GM18499 (cell line): Measurements from ENCODE around the gene ASCC1.
"Not testable (repeated sequence)": the region's sequence is repeated elsewhere in the genome, so short reads cannot be mapped to it uniquely, and the experiment has no call there.

ENCODE experiments used
- ATAC-seq: cut with Tn5 transposase; IDR thresholded peaks from one replicate; pipeline ENCODE4 v1.9.1; 2021; ENCODE audit warnings: moderate number of reproducible peaks; ENCODE audit not compliant: insufficient read depth, unreplicated experiment

Gene ASCC1

DNA sequence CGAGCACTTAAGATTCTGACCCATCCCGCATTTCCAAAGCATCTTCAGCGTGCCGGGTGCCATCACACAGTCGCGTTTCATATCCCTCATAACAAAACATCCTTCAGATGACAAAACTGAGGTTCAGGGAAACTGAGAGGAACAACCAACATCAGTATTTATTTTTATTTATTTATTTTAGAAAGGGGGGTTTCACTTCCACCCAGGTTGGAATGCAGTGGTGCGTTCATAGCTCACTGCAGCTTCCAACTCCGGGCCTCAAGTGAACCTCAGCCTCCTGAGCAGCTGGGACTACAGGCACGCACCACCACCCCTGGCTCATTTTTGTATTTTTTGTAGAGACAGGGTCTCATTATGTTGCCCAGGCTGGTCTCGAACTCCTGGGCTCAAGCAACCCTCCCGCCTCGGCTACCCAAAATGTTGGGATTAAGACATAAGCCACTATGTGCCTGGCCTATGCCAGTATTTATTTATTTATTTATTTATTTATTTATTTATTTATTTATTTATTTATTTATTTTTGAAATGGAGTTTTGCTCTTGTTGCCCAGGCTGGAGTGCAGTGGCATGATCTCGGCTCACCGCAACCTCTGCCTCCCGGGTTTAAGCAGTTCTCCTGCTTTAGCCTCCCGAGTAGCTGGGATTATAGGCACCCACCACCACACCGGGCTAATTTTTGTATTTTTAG, 33.2 kb upstream of the ASCC1 start:
- peak; percentile 9 for ATAC-seq

GRCh38 chr10:72248468-72249151, 32.5 kb upstream of the ASCC1 start:
- peak; percentile 64 for ATAC-seq

DNA sequence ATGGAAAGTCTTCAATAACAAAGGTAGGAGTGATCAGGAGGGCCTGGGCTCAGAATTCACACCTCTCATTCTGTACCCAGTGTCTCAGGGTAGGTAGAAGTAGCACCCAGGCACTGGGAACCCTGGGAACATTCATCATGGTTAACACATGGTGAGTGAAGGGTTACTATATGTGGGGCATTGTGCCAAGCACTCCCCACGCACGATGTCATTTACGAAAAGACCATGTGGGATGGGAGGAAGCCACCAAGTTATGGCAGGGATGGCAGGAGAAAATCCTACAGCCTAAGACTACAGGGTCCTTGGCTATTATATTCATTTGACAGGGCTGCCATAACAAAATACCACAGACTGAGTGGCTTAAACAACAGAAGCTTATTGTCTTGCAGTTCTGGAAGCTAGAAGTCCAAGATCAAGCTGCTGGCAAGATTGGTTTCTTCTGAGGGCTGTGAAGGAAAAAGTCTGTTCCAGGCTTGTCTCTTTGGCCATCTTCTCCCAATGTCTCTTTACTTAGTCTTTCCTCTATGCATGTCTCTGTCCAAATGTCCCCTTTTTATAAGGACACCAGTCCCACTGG, 30.0 kb upstream of the ASCC1 start:
- ATAC-seq: no peak

DNA sequence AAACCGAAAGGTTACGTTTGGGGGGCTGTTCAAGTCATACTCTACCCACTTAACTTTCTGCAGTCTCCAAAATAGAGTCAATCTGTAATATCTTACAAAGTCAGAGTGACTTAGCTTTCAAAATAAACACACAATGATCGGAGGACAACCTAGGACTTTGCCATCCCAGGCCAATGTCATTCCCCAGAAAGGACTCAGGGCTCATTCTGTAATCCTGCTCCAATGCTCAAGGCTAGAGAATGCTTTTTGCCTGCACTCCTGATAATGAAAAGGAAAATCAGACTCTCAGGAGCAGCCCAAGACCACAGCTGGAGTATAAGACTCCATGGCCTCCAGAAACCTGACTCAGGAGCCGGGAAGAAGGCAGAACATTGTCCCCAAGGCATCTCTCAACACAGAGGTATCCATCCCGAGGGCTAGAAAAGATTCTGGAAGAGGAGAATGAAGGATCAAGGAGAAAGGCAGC, 28.5 kb upstream of the ASCC1 start:
- ATAC-seq: no peak

GRCh38 chr10:72243822-72244437, 27.9 kb upstream of the ASCC1 start:
- ATAC-seq: no peak

GRCh38 chr10:72242675-72243074, 26.6 kb upstream of the ASCC1 start:
- ATAC-seq: no peak

DNA sequence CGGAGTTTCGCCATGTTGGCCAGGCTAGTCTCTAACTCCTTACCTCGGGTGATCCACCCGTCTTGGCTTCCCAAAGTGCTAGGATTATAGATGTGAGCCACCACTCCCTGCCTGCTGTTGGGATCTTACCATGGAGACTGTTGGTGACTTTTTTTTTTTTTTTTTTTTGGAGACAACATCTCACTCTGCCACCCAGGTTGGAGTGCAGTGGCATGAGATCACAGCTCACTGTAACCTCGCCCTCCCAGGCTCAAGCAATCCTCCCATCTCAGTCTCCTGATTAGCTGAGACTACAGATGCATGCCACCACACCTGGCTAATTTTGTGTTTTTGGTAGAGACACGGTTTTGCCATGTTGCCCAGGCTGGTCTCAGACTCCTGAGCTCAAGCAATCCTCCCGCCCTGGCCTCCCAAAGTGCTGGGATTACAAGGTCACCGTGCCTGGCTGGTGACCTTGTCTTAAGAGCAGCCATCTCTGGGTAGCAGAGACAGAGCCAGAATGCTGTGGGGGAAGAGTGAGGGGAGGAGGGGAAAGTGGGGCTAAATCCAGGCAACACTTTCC, 25.7 kb upstream of the ASCC1 start:
- ATAC-seq: no peak

GRCh38 chr10:72240371-72240770, 24.3 kb upstream of the ASCC1 start:
- ATAC-seq: no peak

GRCh38 chr10:72239409-72239808, 23.3 kb upstream of the ASCC1 start:
- ATAC-seq: no peak

DNA sequence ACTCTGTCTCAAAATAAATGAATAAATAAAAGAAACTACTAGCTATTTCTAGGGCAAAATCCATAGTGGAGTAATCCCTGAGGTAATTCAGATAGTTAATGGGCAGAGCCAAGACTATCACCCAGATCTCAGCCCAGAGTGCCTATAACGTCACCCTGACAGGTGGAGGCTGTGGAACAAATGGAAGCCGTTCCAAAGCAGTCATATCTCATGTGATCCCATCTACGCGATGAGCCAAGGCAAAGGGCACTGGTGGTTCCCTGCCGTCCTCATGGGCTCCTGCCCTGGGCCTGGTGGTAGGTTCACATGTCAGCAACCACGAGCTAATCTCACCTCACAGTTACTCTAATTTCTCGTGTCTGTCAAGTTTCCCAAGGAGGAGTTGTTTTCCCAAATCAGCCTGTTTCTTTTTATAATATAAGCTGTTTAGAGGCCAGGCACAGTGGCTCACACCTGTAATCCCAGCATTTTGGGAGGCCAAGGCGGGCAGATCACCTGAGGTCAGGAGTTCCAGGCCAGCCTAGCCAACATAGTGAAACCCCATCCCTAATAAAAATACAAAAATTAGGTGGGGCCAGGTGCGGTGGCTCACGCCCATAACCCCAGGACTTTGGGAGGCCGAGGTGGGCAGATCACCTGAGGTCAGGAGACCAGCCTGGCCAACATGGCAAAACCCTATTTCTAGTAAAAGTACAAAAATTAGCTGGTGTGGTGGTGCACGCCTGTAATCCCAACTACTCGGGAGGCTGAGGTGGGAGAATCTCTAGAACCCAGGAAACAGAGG, 22.5 kb upstream of the ASCC1 start:
- ATAC-seq: no peak

DNA sequence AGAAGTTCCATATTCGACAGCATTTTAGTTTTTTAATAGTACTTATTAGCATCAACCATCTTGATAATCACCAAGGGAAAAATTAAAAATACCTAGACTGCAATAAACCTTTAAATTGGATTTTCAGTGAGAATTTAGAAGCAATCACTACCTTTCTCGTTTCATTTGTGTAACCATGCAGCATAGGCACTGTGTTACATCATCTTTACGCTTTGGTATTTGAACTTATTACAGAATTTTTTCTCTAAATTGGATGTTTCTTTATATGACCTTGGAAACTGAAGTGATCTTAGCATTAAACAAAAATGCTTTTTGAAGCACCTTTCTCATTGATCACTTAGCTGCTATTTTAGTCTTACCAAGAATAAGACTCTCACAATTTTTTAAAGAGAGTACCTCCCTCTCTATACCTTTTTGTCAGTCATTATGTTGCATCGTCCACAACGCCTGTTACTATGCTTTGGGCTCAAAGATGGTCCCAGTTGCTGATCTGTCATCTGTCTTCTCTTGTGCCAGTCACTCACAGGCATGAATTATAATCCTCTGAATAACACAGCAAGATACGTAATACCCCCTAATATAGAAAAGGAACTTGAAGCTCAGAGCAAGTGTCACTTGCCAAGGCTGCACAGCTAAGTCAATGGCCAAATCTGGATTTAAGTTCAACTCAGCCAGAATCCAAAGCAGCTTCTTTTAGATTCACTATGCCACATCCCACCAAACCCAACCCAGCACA, 19.6 kb upstream of the ASCC1 start:
- ATAC-seq: no peak

GRCh38 chr10:72234560-72235095, 18.6 kb upstream of the ASCC1 start:
- no peak for ATAC-seq

DNA sequence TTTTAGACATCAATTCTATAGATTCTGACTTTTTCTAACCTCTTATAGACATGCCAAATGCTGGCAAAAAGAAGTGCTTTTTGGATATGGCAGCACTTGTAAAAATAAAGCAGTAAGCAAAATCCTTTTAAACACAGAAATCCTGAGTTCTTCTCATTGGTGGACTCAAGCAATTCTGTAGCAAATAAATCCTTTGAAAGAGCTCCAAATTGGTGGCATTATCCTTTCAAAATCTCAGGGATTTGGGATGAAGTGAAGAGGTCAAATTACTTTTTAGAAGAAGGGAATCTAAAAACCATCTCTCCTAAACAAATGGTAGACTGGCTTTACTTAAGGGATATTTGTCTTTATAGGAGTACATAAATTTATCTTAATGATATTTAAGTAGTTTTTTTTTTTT, 17.5 kb upstream of the ASCC1 start:
- ATAC-seq: no peak

DNA sequence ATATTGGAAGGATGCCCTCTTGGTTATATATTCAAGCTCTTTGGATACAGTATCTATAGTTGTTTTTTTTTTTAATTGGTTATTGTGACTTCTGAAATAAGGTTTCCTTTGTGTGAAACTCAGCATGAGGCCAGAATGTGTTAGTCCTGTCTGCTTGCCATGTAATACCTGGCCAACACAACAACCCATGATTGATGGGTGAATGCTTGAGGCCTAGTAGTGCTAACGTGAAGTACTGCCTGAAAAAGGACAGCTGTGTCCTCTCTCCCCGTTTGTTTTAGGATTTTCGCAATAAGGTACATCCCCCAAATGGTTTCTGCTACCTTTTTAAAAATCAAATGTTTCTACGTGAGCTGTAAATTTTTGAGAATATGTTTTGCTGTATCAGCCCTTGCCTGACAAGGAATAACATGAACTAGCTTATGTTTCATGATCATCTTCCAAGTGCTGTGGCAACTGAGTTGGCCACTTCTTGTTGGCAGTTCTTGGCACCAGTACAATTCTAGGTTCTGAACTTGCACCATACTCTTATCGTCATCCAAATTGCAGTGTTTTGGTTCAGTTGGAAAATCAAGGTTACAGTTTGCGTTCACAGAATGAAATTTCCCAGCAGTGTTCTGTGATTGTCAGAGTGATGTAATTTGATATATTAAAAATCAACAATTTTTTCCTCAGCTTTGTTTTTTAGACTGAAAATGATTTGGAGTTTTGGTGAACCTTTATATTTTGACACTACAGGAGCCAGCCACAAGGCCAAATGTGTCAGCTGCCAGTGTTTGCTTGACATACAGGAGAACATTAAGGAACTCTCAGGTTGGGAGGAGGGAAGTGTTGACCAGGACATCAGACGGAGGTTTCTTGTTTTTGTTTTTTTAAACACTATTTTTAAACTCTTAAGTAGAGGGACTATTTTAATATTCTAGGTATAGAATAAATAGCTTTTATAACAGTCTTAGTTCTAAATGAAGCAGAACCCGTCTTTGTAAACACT, 13.5 kb upstream of the ASCC1 start:
- ATAC-seq: no peak

DNA sequence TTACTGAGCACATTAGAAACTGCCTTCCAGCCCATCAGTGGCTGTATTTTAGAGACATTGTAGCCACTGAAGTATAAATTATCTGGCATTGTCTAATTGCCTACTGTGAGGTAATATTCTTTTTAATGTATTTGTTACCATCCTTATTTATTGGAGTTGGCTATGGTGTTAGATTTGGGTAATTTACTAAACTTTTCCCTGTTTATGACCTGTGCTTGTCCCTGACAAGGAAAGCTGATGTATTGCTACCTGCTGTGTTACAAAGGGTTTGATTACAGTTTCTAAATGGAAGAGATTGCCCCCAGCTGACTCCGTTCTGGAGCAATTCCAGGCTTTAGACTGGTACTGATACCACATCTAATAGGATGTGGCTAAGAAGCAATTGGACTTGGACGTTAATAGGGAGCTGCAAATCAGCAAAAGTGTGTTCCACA, 12.3 kb upstream of the ASCC1 start:
- ATAC-seq: no peak

GRCh38 chr10:72227826-72228225, 11.8 kb upstream of the ASCC1 start:
- no peak for ATAC-seq

DNA sequence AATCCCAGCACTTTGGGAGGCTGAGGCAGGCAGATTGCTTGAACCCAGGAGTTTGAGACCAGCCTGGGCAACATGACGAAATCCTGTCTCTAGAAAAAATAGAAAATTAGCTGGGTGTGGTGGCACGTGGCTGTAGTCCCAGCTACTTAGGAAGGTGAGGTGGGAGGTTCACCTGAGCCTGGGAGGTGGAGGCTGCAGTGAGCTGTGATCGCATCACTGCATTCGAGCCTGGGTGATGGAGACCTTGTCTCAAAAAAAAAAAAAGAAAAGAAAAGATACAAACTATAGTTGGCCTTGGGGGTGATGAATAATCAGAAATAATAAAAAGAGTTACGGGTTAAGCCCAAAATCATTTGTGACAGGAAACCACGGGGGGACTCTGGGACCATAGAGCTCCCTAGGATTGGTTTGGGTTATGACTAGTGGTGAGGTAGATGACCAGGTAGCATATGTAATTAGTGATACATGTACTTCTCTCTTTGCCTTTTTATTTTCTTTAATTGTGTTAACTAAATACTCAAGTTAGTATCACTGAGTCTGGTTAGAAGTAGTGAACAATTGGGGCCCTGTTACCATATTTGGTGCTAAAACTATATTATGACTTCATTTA, 10.4 kb upstream of the ASCC1 start:
- ATAC-seq: no peak

- not testable (repeated sequence) for ATAC-seq
These were observed 8.1 kb upstream of the ASCC1 start for GRCh38 chr10:72224191-72224590.
